Esophagus squamous epithelium (tissue), 4 donors: Measurements from ENCODE around the gene TRMU.

Experiments
- CTCF ChIP-seq, 6 experiments: fragments of 450-650 bp in 4 of 6; fragments of 200-600 bp in 2 of 6; sonication (generic) in 2 of 6; IDR thresholded peaks; one replicate each; pipeline ENCODE4 v1.5.1; 2016 to 2019; ENCODE audit warnings: antibody characterized with exemption in 6 of 6, mild to moderate bottlenecking in 4 of 6, moderate library complexity in 4 of 6
- POLR2A ChIP-seq, 4 donors: fragments of 450-650 bp; IDR thresholded peaks; one replicate each; pipeline ENCODE4 v1.6.1; 2017; ENCODE audit warnings: antibody characterized with exemption in 4 of 4, mild to moderate bottlenecking in 4 of 4, moderate library complexity in 3 of 4

GRCh38 chr22:46390105-46390651, 54.7 kb downstream of the TRMU start:
- no peak for TF ChIP-seq POLR2A (IDR thresholded peaks at IDR 0.05)
- TF ChIP-seq CTCF (IDR thresholded peaks at IDR 0.05): no peak
